Kidney epithelial cell (primary cell): ENCODE results near the gene IQSEC1. TPM values are rescaled to one million over a fixed set of nuclear protein-coding genes. Genes with fewer than 3 reads are reported as not detected.

ENCODE experiments used
- DNase-seq: peaks from one replicate; pipeline ENCODE4 v3.0.0-alpha.2; 2010; ENCODE audit warnings: low read depth
- H3K27me3 ChIP-seq: 2 replicates; pipeline ENCODE4 v1.6.0; 2011; ENCODE audit warnings: low read length; ENCODE audit not compliant: control insufficient read depth, insufficient read depth
- H3K36me3 ChIP-seq: 2 replicates; pipeline ENCODE4 v1.5.1; 2011; ENCODE audit warnings: low read length; ENCODE audit not compliant: control insufficient read depth, insufficient read depth
- H3K4me3 ChIP-seq: 2 replicates; pipeline ENCODE4 v1.5.1; 2011; ENCODE audit warnings: low read depth, mild to moderate bottlenecking, control low read depth, low read length
- CTCF ChIP-seq: IDR thresholded peaks from 2 replicates; pipeline ENCODE4 v1.5.1; 2011; ENCODE audit warnings: mild to moderate bottlenecking, moderate library complexity, low read length, control low read depth, inconsistent platforms; ENCODE audit not compliant: insufficient read depth, poor library complexity, severe bottlenecking
- total RNA-seq: library from RNA; depleted of rRNA; stranded (reverse); fragments of >200 nt; gene quantifications from 2 replicates; pipeline ENCODE4 v1.2.3, GENCODE V29; 2015

The IQSEC1 gene
- total RNA-seq, 1 donor from 2014 or later = 14.9 TPM

GRCh38 chr3:13037458-13038117 is 35.6 kb downstream of the IQSEC1 start:
- no peak for TF ChIP-seq CTCF
- no peak overlapping the region for H3K4me3 ChIP-seq
- H3K36me3 ChIP-seq = no peaks in the 10 kb centered on the region
- no peak for DNase-seq
- peaks cover 47% of the 10 kb centered on the region for H3K27me3 ChIP-seq

- H3K27me3 ChIP-seq = peaks cover 28% of the 10 kb centered on the region
- H3K4me3 ChIP-seq = no peak overlapping the region
- H3K36me3 ChIP-seq = no peaks in the 10 kb centered on the region
- TF ChIP-seq CTCF = no peak
- no peak for DNase-seq
These were observed 38.4 kb downstream of the IQSEC1 start for GRCh38 chr3:13034861-13035260.

GRCh38 chr3:13034109-13034800 is 39.0 kb downstream of the IQSEC1 start:
- peaks cover 24% of the 10 kb centered on the region for H3K27me3 ChIP-seq
- DNase-seq = no peak

GRCh38 chr3:13032206-13032605 is 41.0 kb downstream of the IQSEC1 start:
- Histone ChIP-seq H3K36me3 (no peaks in the 10 kb centered on the region), H3K4me3 (no peak overlapping the region), H3K27me3 (peaks cover 15% of the 10 kb centered on the region)
- no peak for TF ChIP-seq CTCF
- no peak for DNase-seq

More at GRCh38 chr3:13034109-13034800, 39.0 kb downstream of the IQSEC1 start:
- Histone ChIP-seq H3K4me3 (no peak overlapping the region), H3K36me3 (no peaks in the 10 kb centered on the region)
- TF ChIP-seq CTCF = no peak

- peaks cover 13% of the 10 kb centered on the region for H3K27me3 ChIP-seq
- TF ChIP-seq CTCF = no peak
- DNase-seq = no peak
- no peaks in the 10 kb centered on the region for H3K36me3 ChIP-seq
- no peak overlapping the region for H3K4me3 ChIP-seq
These were observed 41.6 kb downstream of the IQSEC1 start for GRCh38 chr3:13031621-13032020.
